ENCODE data around the gene WAC. TPM values are rescaled to one million over a fixed set of nuclear protein-coding genes. Genes with fewer than 3 reads are reported as not detected.
A peak's percentile ranks its signal among the peaks of the same experiment; 100 is the strongest.

Gene WAC
- polyA plus RNA-seq, 4 donors = 33.5 to 102 (median 36.7) TPM

DNA sequence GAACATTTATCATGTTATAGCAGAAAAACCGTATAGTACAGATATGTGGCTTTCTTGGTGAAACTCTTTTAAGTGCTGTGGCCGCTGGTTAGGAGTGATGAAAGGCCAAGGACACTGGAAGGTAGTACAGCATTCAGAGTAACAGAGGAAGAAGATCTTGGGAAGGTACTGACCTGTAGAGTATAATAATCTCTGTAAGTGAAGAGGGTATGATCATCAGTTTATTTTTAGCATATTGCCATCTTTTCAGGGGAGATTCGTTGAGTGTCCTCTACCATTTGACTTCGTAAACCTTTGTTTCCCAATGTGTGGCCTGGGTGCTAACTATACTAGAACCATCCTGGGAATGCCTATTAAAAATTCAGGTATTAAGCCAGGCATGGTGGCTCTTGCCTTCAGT lies 44.6 kb downstream of the WAC start:
- whole genome bisulfite sequencing, 3 donors = 74 to 83% (median 80%) methylated on average over 4 of the region's 4 CpGs
- Histone ChIP-seq H3K27ac (ENCODE audit: low read depth in 1 of 3, low read length in 2 of 3) (no peak overlapping the region), H3K4me3 (ENCODE audit: low read depth in 1 of 3, low read length in 3 of 3) (no peak overlapping the region), H3K27me3 (ENCODE audit: control insufficient read depth in 3 of 3, insufficient read depth in 3 of 3, low read length in 3 of 3) (no peaks in the 10 kb centered on the region), H3K36me3 (ENCODE audit: control insufficient read depth in 3 of 3, insufficient read depth in 2 of 3, low read depth in 1 of 3, low read length in 3 of 3) (peaks cover 0 to 13% (median 5%) of the 10 kb centered on the region in 3 donors), H3K9me3 (ENCODE audit: control insufficient read depth in 2 of 2, insufficient read depth in 1 of 2, low read depth in 1 of 2, low read length in 1 of 2) (no peaks in the 10 kb centered on the region), H3K4me1 (ENCODE audit: control insufficient read depth in 3 of 3, insufficient read depth in 2 of 3, low read depth in 1 of 3, low read length in 2 of 3) (peaks cover 0 to 2% (median 0%) of the 10 kb centered on the region in 3 donors)
- FAIRE-seq (no peak), DNase-seq (no peak)

DNA sequence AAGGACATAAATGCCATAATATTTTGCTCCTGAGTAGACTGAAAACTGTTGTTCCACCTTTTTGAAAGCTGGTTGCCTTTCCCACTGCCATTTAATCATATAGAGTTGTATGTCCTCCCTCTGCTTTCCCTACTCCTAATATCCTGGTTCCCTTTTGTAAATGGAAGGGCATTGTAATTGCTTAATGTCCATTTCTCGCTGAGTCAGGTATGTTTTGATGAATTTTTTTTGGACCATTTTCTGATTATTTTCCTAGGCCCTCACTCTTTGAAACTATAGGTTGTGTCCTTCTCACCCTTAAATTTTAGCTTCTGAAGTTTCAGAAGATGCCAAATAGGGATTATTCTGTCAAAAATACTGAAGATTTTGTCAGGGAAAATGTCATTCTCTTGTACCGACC lies 45.5 kb downstream of the WAC start:
- no peaks in the 10 kb centered on the region for H3K9me3 ChIP-seq (ENCODE audit: control insufficient read depth in 2 of 2, insufficient read depth in 1 of 2, low read depth in 1 of 2, low read length in 1 of 2)
- whole genome bisulfite sequencing, 3 donors = 92 to 95% (median 95%) methylated on average over 2 of the region's 2 CpGs
- FAIRE-seq = no peak
- no peak overlapping the region for H3K27ac ChIP-seq (ENCODE audit: low read depth in 1 of 3, low read length in 2 of 3)
- H3K27me3 ChIP-seq (ENCODE audit: control insufficient read depth in 3 of 3, insufficient read depth in 3 of 3, low read length in 3 of 3) = no peaks in the 10 kb centered on the region
- peaks cover 0 to 13% (median 3%) of the 10 kb centered on the region in 3 donors for H3K36me3 ChIP-seq (ENCODE audit: control insufficient read depth in 3 of 3, insufficient read depth in 2 of 3, low read depth in 1 of 3, low read length in 3 of 3)
- peaks cover 0 to 2% (median 0%) of the 10 kb centered on the region in 3 donors for H3K4me1 ChIP-seq (ENCODE audit: control insufficient read depth in 3 of 3, insufficient read depth in 2 of 3, low read depth in 1 of 3, low read length in 2 of 3)
- H3K4me3 ChIP-seq (ENCODE audit: low read depth in 1 of 3, low read length in 3 of 3) = no peak overlapping the region
- no peak for DNase-seq

DNA sequence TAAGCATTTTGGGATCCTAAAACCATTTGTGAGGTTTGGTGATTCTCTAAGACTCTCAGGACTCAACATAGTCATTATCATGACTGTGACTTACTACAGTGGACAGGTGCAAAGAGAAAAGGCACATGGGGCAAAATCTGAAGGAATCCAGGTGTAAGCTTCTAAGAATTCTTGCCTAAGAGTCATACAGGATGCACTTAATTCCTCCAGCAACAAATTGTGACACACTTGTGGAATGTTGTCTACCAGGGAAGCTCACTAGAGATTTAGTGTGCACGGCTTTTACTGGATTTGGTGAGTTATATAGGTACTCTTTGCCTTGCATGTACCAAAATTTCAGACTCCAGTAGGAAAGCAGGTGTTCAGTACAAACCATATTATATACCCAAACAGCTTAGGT lies 47.9 kb downstream of the WAC start:
- Histone ChIP-seq H3K4me1 (ENCODE audit: control insufficient read depth in 3 of 3, insufficient read depth in 2 of 3, low read depth in 1 of 3, low read length in 2 of 3) (peaks cover 0 to 2% (median 0%) of the 10 kb centered on the region in 3 donors), H3K9me3 (ENCODE audit: control insufficient read depth in 2 of 2, insufficient read depth in 1 of 2, low read depth in 1 of 2, low read length in 1 of 2) (no peaks in the 10 kb centered on the region), H3K27me3 (ENCODE audit: control insufficient read depth in 3 of 3, insufficient read depth in 3 of 3, low read length in 3 of 3) (no peaks in the 10 kb centered on the region), H3K36me3 (ENCODE audit: control insufficient read depth in 3 of 3, insufficient read depth in 2 of 3, low read depth in 1 of 3, low read length in 3 of 3) (peaks cover 3 to 13% (median 6%) of the 10 kb centered on the region in 3 donors), H3K4me3 (ENCODE audit: low read depth in 1 of 3, low read length in 3 of 3) (no peak overlapping the region), H3K27ac (ENCODE audit: low read depth in 1 of 3, low read length in 2 of 3) (no peak overlapping the region)
- WGBS, 3 donors = 92 to 100% (median 93%) methylated on average over 1 of the region's 1 CpG
- no peak for FAIRE-seq
- DNase-seq = no peak

DNA sequence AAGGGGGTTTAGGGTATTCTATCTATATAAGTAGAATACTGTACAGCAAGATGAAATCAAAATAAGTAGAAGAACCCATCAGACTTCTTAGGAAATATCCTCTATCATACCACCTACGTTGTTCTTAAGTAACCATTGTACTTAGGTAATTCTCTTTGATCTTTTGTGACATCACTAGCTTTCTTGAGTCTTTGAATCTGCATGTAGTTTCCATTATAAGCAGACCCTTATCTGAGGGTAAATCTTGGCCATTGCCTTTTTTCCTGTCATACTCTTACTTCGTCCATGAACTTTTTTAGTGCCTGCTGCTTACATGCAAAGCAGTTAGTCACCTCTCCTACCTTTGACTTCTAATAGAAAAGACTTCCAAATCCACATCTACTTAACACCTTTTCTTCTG lies 49.0 kb downstream of the WAC start:
- no peak overlapping the region for H3K4me3 ChIP-seq (ENCODE audit: low read depth in 1 of 3, low read length in 3 of 3)
- no peaks in the 10 kb centered on the region for H3K27me3 ChIP-seq (ENCODE audit: control insufficient read depth in 3 of 3, insufficient read depth in 3 of 3, low read length in 3 of 3)
- peaks cover 3 to 19% (median 8%) of the 10 kb centered on the region in 3 donors for H3K36me3 ChIP-seq (ENCODE audit: control insufficient read depth in 3 of 3, insufficient read depth in 2 of 3, low read depth in 1 of 3, low read length in 3 of 3)
- peaks cover 0 to 4% (median 2%) of the 10 kb centered on the region in 3 donors for H3K4me1 ChIP-seq (ENCODE audit: control insufficient read depth in 3 of 3, insufficient read depth in 2 of 3, low read depth in 1 of 3, low read length in 2 of 3)
- 76 to 91% (median 81%) methylated on average over 2 of the region's 2 CpGs for WGBS, 3 donors
- DNase-seq (no peak), FAIRE-seq (no peak)
- H3K9me3 ChIP-seq (ENCODE audit: control insufficient read depth in 2 of 2, insufficient read depth in 1 of 2, low read depth in 1 of 2, low read length in 1 of 2) = no peaks in the 10 kb centered on the region
- no peak overlapping the region for H3K27ac ChIP-seq (ENCODE audit: low read depth in 1 of 3, low read length in 2 of 3)

DNA sequence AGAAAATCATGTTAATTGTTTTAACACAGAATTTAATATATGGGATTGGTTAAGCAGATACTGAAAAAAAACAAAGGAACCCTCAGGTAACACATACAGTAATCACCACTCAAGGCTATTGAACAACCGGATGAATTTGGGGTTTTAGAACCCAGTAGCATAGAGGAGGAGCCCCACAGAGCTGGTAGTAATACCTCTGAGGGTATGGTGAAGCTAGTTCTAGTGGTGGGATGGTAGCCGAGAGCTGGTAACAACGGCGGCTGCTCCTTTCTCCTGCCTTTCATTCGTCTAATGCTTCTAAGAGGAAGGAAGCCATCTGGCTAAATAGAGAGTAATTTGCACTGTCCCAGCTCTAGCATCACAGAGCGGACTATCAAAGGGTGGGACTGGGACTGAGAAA lies 52.2 kb downstream of the WAC start:
- Histone ChIP-seq H3K4me1 (ENCODE audit: control insufficient read depth in 3 of 3, insufficient read depth in 2 of 3, low read depth in 1 of 3, low read length in 2 of 3) (peaks cover 0 to 8% (median 5%) of the 10 kb centered on the region in 3 donors), H3K36me3 (ENCODE audit: control insufficient read depth in 3 of 3, insufficient read depth in 2 of 3, low read depth in 1 of 3, low read length in 3 of 3) (peaks cover 3 to 22% (median 12%) of the 10 kb centered on the region in 3 donors), H3K9me3 (ENCODE audit: control insufficient read depth in 2 of 2, insufficient read depth in 1 of 2, low read depth in 1 of 2, low read length in 1 of 2) (no peaks in the 10 kb centered on the region), H3K27me3 (ENCODE audit: control insufficient read depth in 3 of 3, insufficient read depth in 3 of 3, low read length in 3 of 3) (no peaks in the 10 kb centered on the region), H3K27ac (ENCODE audit: low read depth in 1 of 3, low read length in 2 of 3) (no peak overlapping the region), H3K4me3 (ENCODE audit: low read depth in 1 of 3, low read length in 3 of 3) (no peak overlapping the region)
- no peak for FAIRE-seq
- DNase-seq = no peak
- WGBS, 3 donors = 69 to 80% (median 79%) methylated on average over 6 of the region's 6 CpGs

DNA sequence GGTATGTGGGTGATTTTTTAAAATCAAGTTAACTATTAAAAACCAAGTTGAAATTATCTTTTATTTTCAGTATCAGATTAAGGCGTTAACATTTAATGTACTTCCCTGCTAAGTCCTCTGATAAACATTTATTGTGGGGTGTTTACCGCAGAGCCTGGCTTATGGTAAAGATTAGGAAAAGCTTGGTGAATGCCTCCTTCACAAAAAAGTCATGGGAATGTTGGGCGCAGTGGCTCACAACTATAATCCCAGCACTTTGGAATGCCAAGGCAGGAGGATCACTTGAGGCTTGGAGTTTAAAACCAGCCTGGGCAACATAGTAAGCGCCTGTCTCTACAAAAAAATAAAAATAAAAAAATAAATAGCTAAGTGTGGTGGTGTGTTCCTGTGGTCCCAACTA lies 53.3 kb downstream of the WAC start:
- 55 to 76% (median 73%) methylated on average over 4 of the region's 4 CpGs for WGBS, 3 donors

DNA sequence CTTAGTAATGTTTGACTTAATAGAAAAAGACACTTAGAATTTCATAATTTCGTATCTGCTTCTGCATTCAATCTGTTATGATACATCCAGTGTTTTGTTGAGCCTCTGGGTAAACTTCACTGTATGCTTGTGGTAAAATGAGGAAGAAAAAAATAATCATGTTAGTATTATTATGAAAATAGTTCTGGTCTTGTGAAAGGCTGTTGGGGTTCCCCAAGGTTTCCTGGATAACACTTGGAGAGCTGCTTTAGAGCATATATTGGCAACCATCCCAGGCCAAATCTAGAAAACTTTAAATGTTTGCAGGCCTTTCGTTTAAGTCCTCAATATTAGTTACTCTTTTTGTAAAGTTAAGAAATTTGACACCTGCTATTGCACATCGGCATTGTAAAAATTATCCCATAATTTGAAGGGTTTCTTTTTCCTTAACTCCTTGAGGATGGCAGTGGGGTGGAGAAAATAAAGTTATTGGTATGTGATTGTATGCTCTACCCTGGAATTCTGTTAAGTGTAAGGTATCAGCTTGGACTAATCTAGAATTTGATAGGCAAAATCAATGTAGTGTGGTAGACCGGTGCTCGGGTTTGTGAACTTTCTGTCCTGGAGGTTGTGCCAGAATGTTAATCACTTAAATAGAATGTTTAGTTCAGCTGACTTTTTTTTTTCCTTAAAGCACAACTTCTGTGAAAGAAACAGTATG lies 54.5 kb downstream of the WAC start:
- DNase-seq (no peak), FAIRE-seq (no peak)
- H3K9me3 ChIP-seq (ENCODE audit: control insufficient read depth in 2 of 2, insufficient read depth in 1 of 2, low read depth in 1 of 2, low read length in 1 of 2) = no peaks in the 10 kb centered on the region
- peaks cover 9 to 28% (median 17%) of the 10 kb centered on the region in 3 donors for H3K36me3 ChIP-seq (ENCODE audit: control insufficient read depth in 3 of 3, insufficient read depth in 2 of 3, low read depth in 1 of 3, low read length in 3 of 3)
- no peak overlapping the region for H3K4me3 ChIP-seq (ENCODE audit: low read depth in 1 of 3, low read length in 3 of 3)
- H3K4me1 ChIP-seq (ENCODE audit: control insufficient read depth in 3 of 3, insufficient read depth in 2 of 3, low read depth in 1 of 3, low read length in 2 of 3) = peaks cover 0 to 8% (median 5%) of the 10 kb centered on the region in 3 donors
- 37 to 53% (median 45%) methylated on average over 5 of the region's 5 CpGs for WGBS, 3 donors
- no peaks in the 10 kb centered on the region for H3K27me3 ChIP-seq (ENCODE audit: control insufficient read depth in 3 of 3, insufficient read depth in 3 of 3, low read length in 3 of 3)
- H3K27ac ChIP-seq (ENCODE audit: low read depth in 1 of 3, low read length in 2 of 3) = peak overlapping the region in 1 of 3 donors; percentile 32

More for the DNA sequence above, 53.3 kb downstream of the WAC start:
- Histone ChIP-seq H3K4me1 (ENCODE audit: control insufficient read depth in 3 of 3, insufficient read depth in 2 of 3, low read depth in 1 of 3, low read length in 2 of 3) (peaks cover 0 to 8% (median 5%) of the 10 kb centered on the region in 3 donors), H3K27ac (ENCODE audit: low read depth in 1 of 3, low read length in 2 of 3) (no peak overlapping the region), H3K36me3 (ENCODE audit: control insufficient read depth in 3 of 3, insufficient read depth in 2 of 3, low read depth in 1 of 3, low read length in 3 of 3) (peaks cover 5 to 25% (median 13%) of the 10 kb centered on the region in 3 donors), H3K9me3 (ENCODE audit: control insufficient read depth in 2 of 2, insufficient read depth in 1 of 2, low read depth in 1 of 2, low read length in 1 of 2) (no peaks in the 10 kb centered on the region), H3K4me3 (ENCODE audit: low read depth in 1 of 3, low read length in 3 of 3) (no peak overlapping the region), H3K27me3 (ENCODE audit: control insufficient read depth in 3 of 3, insufficient read depth in 3 of 3, low read length in 3 of 3) (no peaks in the 10 kb centered on the region)
- DNase-seq (no peak), FAIRE-seq (no peak)

DNA sequence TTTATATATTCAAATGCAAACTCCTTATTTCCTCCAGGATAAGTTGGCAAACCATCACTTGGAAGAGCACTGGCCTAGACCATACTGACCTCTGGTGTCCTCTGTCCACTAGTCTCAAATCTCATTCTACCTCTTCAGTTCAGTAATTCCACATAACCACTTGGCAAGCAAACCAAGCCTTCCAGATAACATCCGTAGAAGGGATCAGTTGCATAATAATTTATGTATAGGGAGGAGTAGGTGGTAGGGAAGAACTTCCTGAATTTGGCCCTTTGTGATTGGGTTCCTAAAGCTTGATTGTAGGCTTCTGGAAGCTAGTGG lies 55.0 kb downstream of the WAC start:
- 6 to 20% (median 17%) methylated on average over 1 of the region's 1 CpG for WGBS, 3 donors
- Histone ChIP-seq H3K36me3 (ENCODE audit: control insufficient read depth in 3 of 3, insufficient read depth in 2 of 3, low read depth in 1 of 3, low read length in 3 of 3) (peaks cover 9 to 28% (median 17%) of the 10 kb centered on the region in 3 donors), H3K27ac (ENCODE audit: low read depth in 1 of 3, low read length in 2 of 3) (peak overlapping the region in 2 of 3 donors; percentile 48 to 81), H3K4me3 (ENCODE audit: low read depth in 1 of 3, low read length in 3 of 3) (no peak overlapping the region), H3K27me3 (ENCODE audit: control insufficient read depth in 3 of 3, insufficient read depth in 3 of 3, low read length in 3 of 3) (no peaks in the 10 kb centered on the region), H3K9me3 (ENCODE audit: control insufficient read depth in 2 of 2, insufficient read depth in 1 of 2, low read depth in 1 of 2, low read length in 1 of 2) (no peaks in the 10 kb centered on the region), H3K4me1 (ENCODE audit: control insufficient read depth in 3 of 3, insufficient read depth in 2 of 3, low read depth in 1 of 3, low read length in 2 of 3) (peaks cover 0 to 8% (median 5%) of the 10 kb centered on the region in 3 donors)
- DNase-seq (peak in 1 of 2 donors; percentile 64), FAIRE-seq (no peak)

Measured in small intestine (tissue), 7 donors.